ENCODE results near the gene SLC39A8. TPM values are rescaled to one million over a fixed set of nuclear protein-coding genes. Genes with fewer than 3 reads are reported as not detected.

SLC39A8 gene
- total RNA-seq, 1 experiment from 2014 or later: 15.5 TPM

DNA sequence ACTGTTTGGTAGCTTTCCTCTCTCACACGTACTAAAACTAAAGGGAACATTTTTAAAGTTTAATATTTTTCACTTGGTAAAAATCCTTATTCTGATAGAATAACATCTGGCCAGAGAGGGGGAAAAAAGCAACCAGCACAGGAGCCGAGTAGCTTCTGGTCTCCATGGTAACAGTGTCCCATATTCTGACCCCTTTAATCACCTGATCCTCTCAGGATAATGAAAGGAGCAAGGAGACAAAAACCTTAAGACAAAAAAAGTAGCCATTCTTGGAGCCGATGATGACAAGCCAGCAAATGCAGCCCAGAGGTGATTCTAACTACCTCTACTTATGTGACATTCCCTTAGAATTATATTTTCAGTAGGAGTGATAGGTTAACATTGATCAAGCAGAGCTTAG lies 126.6 kb downstream of the SLC39A8 start:
- intact Hi-C loops (cut with micrococcal nuclease; ENCODE audit: unreplicated experiment): no loop called here
- Mint-ChIP-seq H3K4me3 (ENCODE audit: unreplicated experiment) (no peak overlapping the region), H3K27ac (ENCODE audit: unreplicated experiment) (no peak overlapping the region), H3K4me1 (ENCODE audit: low read depth, unreplicated experiment) (no peaks in the 10 kb centered on the region), H3K9me3 (ENCODE audit: unreplicated experiment) (no peaks in the 10 kb centered on the region), H3K27me3 (ENCODE audit: insufficient read depth, unreplicated experiment) (peaks cover 4% of the 10 kb centered on the region), H3K36me3 (ENCODE audit: insufficient read depth, unreplicated experiment) (no peaks in the 10 kb centered on the region)
- H3K9me3 ChIP-seq: no peaks in the 10 kb centered on the region
- H3K4me1 ChIP-seq: no peaks in the 10 kb centered on the region
- no peak for DNase-seq
- no peak overlapping the region for H3K4me3 ChIP-seq (ENCODE audit: low read depth, low read length)
- BruUV-seq (replicated peaks): no TSS peak
- POLR2A ChIA-PET: no interaction called here
- CTCF ChIA-PET: no interaction called here
- H3K27me3 ChIP-seq (replicated peaks; ENCODE audit: control insufficient read depth, insufficient read depth, low read length): no peaks in the 10 kb centered on the region
- H3K36me3 ChIP-seq (ENCODE audit: control insufficient read depth, insufficient read depth, low read length): no peaks in the 10 kb centered on the region
- TF ChIP-seq CTCF (IDR thresholded peaks at IDR 0.05; ENCODE audit: insufficient read depth in 1 of 2, low read depth in 1 of 2, low read length in 1 of 2, severe bottlenecking in 1 of 2, unreplicated experiment in 1 of 2): no peak

GRCh38 chr4:102217775-102218355 lies 127.4 kb downstream of the SLC39A8 start:
- H3K4me3 ChIP-seq (ENCODE audit: low read depth, low read length): no peak overlapping the region
- ChIA-PET CTCF (no interaction called here), POLR2A (no interaction called here)
- H3K4me1 ChIP-seq: no peaks in the 10 kb centered on the region
- Mint-ChIP-seq H3K4me1 (ENCODE audit: low read depth, unreplicated experiment) (no peaks in the 10 kb centered on the region), H3K27me3 (ENCODE audit: insufficient read depth, unreplicated experiment) (peaks cover 4% of the 10 kb centered on the region), H3K27ac (ENCODE audit: unreplicated experiment) (no peak overlapping the region), H3K9me3 (ENCODE audit: unreplicated experiment) (no peaks in the 10 kb centered on the region), H3K36me3 (ENCODE audit: insufficient read depth, unreplicated experiment) (no peaks in the 10 kb centered on the region), H3K4me3 (ENCODE audit: unreplicated experiment) (no peak overlapping the region)
- H3K36me3 ChIP-seq (ENCODE audit: control insufficient read depth, insufficient read depth, low read length): no peaks in the 10 kb centered on the region
- H3K27me3 ChIP-seq (replicated peaks; ENCODE audit: control insufficient read depth, insufficient read depth, low read length): no peaks in the 10 kb centered on the region
- no TSS peak for BruUV-seq (replicated peaks)
- intact Hi-C loops (cut with micrococcal nuclease; ENCODE audit: unreplicated experiment): no loop called here
- no peaks in the 10 kb centered on the region for H3K9me3 ChIP-seq
- DNase-seq: no peak
- no peak for TF ChIP-seq CTCF (IDR thresholded peaks at IDR 0.05; ENCODE audit: insufficient read depth in 1 of 2, low read depth in 1 of 2, low read length in 1 of 2, severe bottlenecking in 1 of 2, unreplicated experiment in 1 of 2)

- no peaks in the 10 kb centered on the region for H3K27me3 ChIP-seq (replicated peaks; ENCODE audit: control insufficient read depth, insufficient read depth, low read length)
- no TSS peak for BruUV-seq (replicated peaks)
- no peaks in the 10 kb centered on the region for H3K4me1 Mint-ChIP-seq (ENCODE audit: low read depth, unreplicated experiment)
- DNase-seq: no peak
- no peaks in the 10 kb centered on the region for H3K36me3 Mint-ChIP-seq (ENCODE audit: insufficient read depth, unreplicated experiment)
- intact Hi-C loops (cut with micrococcal nuclease; ENCODE audit: unreplicated experiment): no loop called here
- H3K4me3 Mint-ChIP-seq (ENCODE audit: unreplicated experiment): no peak overlapping the region
- POLR2A ChIA-PET: no interaction called here
- CTCF ChIA-PET: no interaction called here
- no peaks in the 10 kb centered on the region for H3K9me3 ChIP-seq
- no peaks in the 10 kb centered on the region for H3K36me3 ChIP-seq (ENCODE audit: control insufficient read depth, insufficient read depth, low read length)
- no peaks in the 10 kb centered on the region for H3K9me3 Mint-ChIP-seq (ENCODE audit: unreplicated experiment)
- H3K27me3 Mint-ChIP-seq (ENCODE audit: insufficient read depth, unreplicated experiment): peaks cover 4% of the 10 kb centered on the region
- no peaks in the 10 kb centered on the region for H3K4me1 ChIP-seq
- no peak for TF ChIP-seq CTCF (IDR thresholded peaks at IDR 0.05; ENCODE audit: insufficient read depth in 1 of 2, low read depth in 1 of 2, low read length in 1 of 2, severe bottlenecking in 1 of 2, unreplicated experiment in 1 of 2)
- H3K4me3 ChIP-seq (ENCODE audit: low read depth, low read length): no peak overlapping the region
- no peak overlapping the region for H3K27ac Mint-ChIP-seq (ENCODE audit: unreplicated experiment)
Measured at GRCh38 chr4:102217345-102217744, 127.9 kb downstream of the SLC39A8 start.

Data from Caco-2 (cell line).